RPMI8226 (cell line): ENCODE results near the gene LPAR2.
"Not testable (repeated sequence)": the region's sequence is repeated elsewhere in the genome, so short reads cannot be mapped to it uniquely, and the experiment has no call there.

Source experiments
- DNase-seq: peaks from one replicate; pipeline ENCODE4 v3.0.0-alpha.2; 2015

The LPAR2 gene

DNA sequence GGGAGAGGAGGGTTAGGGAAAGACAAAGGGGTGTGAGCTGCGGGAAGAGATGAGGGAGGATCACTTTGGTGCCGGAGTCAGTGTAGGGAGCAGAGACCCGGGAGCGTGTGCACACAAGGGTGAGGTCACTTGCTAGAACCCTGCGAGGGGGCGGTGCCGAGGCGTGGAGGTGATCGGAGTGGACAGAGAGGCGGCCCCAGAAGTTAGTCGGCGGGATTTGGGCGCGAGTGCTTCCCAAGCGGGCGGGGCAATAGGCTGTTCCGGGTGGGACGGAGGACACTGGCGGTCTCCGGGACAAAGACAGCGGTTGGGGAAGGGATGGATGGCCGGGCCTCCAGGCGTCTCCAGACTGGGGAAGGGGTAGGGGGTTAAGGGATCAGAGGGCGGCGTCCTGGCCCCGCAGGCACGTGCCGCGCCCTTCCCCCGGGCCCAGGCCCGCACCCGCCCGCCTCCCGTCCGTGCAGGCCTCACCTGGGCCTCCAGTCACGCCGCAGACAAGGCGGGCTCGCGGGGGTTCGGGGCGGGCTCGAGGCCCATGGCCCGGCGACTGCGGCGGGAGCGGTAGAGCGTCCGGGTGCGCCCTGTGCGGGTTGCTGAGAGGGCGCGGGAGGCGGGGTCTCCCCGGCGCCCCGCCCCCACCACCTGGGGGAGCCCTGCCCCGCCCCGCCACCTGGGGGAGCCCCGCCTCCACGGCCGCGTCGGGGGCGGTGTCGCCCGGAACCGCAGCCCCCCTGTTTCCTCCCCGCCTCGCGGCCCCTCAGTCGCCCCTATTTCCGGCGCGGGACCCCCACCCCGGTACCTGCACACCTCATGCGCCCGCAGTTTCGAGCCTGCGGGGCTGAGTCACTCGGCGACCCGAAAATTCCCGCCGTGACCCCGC, at the start of gene LPAR2:
LPAR2 (minus strand) TSS at position 600 of the 880 bp plus-strand sequence. CDS start 945 bp downstream, outside the sequence.
- DNase-seq: peak; percentile 83

- DNase-seq: no peak
Measured at GRCh38 chr19:19677579-19677978, 49.6 kb upstream of the LPAR2 start.

- no peak for DNase-seq
Measured at GRCh38 chr19:19674315-19674714, 46.3 kb upstream of the LPAR2 start.

DNA sequence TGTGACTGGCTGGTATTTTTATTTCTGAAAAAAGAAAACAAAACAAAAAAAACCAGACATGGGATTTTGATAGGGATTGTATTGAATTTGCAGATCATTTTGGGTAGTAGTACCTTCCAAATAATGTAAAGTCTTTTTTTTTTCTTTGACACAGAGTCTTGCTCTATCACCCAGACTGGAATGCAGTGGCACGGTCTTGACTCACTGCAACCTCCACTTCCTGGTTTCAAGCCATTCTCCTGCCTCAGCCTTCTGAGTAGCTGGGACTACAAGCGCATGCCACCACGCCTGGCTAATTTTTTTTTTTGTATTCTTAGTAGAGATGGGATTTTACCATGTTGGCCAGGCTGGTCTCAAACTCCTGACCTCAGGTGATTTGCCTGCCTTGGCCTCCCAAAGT, 44.8 kb upstream of the LPAR2 start:
- DNase-seq: no peak

- DNase-seq: no peak
Measured at GRCh38 chr19:19670070-19670551, 42.1 kb upstream of the LPAR2 start.

DNA sequence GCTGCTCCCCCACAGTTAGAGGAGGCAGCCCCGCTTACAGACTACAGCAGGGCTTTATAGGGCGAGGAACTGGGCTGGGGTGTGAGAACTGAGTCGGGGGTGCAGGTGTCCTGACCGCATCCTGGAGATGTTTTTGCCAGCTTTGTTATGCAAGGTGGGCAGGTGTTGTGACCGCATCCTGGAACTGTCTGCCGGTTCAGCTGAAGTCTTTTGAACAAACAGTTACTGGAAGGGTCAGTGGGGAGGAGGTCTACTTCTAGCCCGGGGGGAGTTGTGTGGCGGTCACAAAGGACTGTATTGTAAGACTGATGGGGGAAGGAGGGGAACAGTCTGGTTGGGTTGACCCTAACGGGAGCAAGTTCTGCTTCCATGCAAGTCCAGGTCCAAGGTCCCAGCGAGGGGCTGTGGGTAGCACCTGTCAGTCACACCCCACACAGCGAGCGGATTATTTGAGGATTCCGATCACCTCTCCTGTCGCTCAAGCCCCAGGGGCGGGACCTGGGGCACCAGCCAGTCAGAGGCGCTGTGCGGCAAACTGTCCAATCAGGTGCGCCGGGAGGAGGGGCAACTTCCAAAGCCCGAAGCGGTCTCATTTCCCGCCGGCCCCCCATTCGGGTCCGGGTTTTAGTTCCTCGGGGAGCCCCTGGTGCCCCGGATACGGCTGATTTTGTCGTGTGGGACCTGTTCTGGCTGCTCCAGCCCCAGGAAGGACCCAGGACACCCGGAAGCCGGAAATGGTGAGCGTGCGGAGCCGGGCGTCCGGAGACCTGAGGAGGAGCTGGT, 40.4 kb upstream of the LPAR2 start, which contains the start of gene ZNF101:
ZNF101 (plus strand) TSS at position 610 of the 783 bp plus-strand sequence; CDS start at position 735, 125 bp downstream.
- peak; percentile 98 for DNase-seq

- DNase-seq: not testable (repeated sequence)
Measured at GRCh38 chr19:19665420-19665948, 37.5 kb upstream of the LPAR2 start.

DNA sequence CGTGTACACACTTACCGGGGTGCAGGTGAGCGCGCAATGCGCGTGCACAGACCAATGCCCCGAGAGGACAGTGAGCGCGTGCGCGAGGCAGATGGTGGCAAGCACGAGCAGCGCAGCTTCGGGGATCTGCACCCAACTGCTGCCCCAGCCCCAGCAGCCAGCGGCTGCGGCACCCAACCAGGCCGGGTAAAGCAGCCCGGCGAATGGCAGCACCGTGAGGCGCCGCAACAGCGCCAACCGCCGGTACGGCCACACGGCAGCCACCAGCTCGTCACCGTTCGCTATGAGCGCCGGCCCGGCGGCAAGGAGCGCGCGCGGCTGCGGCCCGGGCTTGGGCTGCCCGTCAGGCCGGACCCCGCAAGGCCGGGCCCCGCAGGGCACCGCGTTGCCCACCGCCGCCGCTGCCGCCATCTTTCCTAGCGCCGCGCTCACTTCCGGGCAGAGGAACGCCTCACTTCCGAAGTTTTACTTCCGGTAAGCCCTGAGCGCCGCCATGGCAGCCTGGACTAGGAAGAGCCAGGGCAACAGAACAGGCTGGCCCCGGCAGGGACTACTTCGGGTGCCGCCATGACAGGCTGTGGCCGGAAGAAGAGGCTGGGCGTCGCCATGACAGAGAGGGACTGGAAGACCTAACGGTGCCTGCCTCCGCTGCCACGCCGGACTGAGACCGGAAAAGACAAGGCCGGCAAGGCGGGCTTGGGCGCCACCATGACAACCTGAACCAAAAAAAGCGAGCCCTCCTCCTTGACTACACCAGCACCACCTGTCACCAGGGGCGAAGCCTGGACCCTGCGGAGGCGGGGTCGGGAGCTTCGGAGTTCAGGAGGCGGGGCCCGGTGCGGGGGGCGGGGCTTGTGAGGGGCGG, 35.5 kb upstream of the LPAR2 start, which contains the start of gene ATP13A1:
ATP13A1 (minus strand) TSS at position 421 of the 865 bp plus-strand sequence; CDS start at position 411, 10 bp downstream.
- DNase-seq: peak; percentile 96

GRCh38 chr19:19662871-19663255, 34.8 kb upstream of the LPAR2 start:
- DNase-seq: no peak

DNA sequence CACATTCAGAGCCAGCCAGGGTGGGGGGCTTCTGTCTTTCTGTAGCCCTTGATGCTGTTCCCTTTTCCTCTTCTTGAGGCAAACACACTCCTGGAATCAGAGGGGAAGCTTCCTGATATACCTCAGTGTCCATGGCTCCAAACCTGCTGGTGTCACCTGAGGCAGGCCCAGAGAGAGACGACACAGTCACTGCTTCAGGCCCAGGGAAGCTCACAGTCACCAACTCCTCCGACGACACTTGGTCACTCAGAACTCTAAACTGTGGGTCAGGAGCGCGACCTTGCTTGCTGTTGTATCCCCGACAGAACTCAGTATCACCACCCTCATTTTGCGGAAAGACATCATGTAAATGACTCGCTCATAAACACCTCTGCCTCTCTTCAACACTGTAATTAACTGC, 34.3 kb upstream of the LPAR2 start:
- DNase-seq: no peak

- DNase-seq: peak; percentile 58
Measured at GRCh38 chr19:19661675-19662251, 33.7 kb upstream of the LPAR2 start.

DNA sequence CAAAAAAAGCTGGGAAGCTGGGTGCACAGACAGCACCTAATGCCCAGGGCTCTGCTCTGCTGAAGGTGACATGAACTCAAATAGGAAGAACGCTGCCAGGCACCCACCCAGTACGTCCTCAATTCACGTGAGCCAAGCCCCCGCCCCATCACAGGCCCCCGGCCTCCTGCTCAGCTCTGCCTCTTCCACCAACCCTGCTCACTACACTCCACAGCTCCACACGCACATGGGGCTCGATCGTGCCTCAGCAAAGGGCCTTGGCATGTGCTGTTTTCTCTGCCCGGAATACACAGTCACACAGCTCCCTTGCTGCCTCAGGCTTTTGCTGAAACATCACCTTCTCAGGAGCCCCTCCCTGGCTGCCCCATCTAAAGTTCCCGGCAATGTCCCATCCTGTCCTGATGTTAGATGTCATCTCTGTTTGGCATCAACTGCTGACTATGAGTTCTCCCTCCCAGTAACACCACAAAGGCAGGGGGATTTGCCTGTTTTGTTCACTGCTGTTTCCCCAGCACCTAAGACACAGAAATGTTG, 33.2 kb upstream of the LPAR2 start:
- no peak for DNase-seq

DNA sequence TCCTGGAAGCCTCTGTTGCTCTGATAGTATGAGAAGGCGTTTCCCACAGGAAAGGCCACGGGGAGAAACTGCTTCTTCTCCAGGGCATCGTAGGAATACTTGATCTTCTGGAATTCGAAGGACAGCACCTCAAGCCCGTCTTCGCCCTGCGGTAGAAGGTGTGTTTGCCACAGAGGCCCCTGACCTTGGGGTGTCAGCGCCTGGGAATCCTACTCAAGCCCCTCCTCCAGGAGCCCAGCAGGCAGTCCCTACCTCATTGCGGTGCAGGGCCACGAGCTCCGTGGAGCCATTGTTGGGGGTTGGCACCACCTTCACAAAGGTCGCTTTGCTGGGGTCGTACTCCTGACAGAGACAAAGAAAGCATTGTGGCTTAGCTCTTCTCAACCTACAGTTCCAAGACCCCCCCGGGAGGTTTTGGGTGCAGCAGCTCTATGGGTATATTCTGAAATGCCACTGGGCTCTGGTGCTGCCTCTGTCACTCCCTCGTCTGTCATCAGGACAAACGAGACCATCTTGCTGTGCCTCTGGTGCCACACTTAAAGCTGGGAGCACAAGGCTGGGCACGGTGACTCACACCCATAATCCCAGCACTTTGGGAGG, 31.7 kb upstream of the LPAR2 start:
- no peak for DNase-seq

DNA sequence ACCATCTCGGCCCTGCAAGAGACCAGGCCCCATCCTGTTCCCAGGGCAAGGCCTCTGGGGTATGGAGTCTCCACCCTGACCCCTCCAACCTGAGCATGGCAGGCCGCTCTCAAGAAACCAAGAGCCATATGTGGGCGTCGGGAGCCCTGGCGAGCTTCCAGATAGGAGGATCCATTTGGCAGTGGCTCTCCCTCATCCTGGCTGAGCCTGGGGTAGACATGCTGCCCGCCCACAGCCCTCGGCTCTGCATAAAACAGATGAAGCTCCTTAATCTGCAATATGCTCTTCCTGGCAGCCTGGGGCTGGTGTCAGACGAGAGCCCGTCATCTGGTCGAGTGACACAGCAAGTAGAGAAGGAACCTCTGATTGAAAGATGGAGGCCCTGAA, 29.4 kb upstream of the LPAR2 start:
- DNase-seq: no peak

GRCh38 chr19:19656451-19657396, 28.7 kb upstream of the LPAR2 start:
- no peak for DNase-seq

DNA sequence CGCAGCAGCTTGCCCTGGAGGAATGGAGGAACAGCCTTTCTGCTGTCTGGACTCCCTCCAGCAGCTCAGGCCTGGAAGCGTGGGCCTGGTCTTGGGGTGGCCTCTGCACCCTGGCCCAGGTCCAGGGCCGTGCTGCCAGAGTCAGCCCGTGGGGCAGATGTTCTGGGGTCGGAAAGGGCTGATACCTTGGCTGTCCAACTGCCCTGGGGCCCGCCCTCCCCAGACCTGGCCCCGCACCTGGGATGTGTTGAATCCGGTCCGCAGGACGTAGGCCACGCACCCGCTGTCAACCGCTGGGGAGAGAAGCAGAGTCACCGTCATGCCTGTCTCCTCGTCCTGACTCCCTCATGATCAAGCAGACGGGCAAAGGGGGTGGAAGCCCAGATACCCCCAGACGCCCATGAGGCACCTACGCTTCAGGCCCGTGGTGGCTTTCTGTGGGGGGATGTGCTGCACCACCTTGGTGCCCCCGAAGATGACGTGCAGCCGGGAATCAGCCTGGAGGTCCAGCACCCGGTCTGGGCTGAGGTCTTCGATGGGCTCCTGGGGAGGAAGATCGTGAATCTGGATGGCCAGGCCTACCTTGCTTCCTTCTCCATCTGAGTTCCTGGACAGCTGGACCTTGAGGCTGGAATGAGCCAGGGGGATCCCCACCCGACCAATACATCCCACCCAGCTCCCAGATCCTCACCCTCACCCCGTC, 27.8 kb upstream of the LPAR2 start:
- DNase-seq: no peak

DNA sequence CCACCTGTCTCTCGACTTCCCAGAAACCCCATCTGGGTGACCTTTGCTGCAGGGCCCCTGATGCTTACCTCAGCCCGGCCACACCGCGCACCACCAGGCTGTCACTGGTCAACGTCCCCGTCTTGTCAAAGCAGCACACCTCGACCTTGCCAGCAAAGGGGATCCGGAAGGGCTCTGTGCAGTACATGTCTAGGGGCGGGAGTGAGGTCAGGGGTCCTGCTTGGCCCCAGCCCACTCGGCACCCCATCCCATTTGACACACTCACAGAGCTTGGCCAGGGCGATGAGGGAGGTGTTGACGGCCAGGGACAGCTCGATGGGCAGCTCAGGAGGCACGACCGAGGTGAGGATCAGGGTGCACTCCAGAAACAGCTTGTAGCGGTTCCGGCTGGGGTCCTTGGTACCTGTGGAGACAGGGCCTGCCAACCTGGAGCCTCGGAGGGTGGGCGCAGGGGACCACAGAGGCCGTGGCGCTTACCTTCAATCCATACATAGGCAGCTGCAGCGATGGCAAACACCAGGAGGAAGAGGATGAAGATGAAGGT, 27.1 kb upstream of the LPAR2 start:
- DNase-seq: no peak

GRCh38 chr19:19654441-19654840, 26.4 kb upstream of the LPAR2 start:
- no peak for DNase-seq

- no peak for DNase-seq
Measured at GRCh38 chr19:19653597-19654147, 25.7 kb upstream of the LPAR2 start.
